Measurements from ENCODE around the gene SMPD1.

GRCh38 chr11:6365659-6366058, 24.6 kb upstream of the SMPD1 start:
- TF ChIP-seq CTCF (IDR thresholded peaks at IDR 0.05) (no peak), POLR2A (IDR thresholded peaks at IDR 0.05) (no peak)
